ENCODE results near the gene GBA2. TPM values are rescaled to one million over a fixed set of nuclear protein-coding genes. Genes with fewer than 3 reads are reported as not detected.

GBA2 gene
- total RNA-seq, 1 donor from 2014 or later = 95.9 TPM

DNA sequence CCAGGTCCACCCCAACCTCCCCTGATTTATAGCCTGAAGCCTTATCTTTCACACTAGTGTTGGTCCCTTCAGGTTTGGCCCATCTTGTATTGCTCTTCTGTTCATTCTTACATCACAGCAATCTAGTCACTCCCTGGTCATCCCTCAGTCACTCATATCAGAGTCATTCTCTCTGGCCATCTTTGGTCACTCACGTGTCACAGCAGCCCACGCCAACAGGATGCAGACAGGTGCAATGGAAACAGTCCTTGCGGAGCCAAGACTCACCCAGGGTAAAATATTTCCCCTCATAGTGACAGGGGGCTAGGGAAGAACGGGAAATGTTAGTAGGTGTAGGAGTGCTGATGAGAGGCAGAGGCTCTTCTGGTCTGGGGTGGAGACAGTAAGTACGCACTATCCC, 4.4 kb upstream of the GBA2 start:
- Mint-ChIP-seq H3K9me3 (no peaks in the 10 kb centered on the region), H3K27ac (ENCODE audit: unreplicated experiment) (no peak overlapping the region), H3K36me3 (ENCODE audit: low read depth) (peaks cover 7% of the 10 kb centered on the region), H3K27me3 (ENCODE audit: low read depth) (no peaks in the 10 kb centered on the region), H3K4me1 (peaks cover 24% of the 10 kb centered on the region), H3K4me3 (peak overlapping the region; percentile 69)
- TF ChIP-seq, protein P1, sequence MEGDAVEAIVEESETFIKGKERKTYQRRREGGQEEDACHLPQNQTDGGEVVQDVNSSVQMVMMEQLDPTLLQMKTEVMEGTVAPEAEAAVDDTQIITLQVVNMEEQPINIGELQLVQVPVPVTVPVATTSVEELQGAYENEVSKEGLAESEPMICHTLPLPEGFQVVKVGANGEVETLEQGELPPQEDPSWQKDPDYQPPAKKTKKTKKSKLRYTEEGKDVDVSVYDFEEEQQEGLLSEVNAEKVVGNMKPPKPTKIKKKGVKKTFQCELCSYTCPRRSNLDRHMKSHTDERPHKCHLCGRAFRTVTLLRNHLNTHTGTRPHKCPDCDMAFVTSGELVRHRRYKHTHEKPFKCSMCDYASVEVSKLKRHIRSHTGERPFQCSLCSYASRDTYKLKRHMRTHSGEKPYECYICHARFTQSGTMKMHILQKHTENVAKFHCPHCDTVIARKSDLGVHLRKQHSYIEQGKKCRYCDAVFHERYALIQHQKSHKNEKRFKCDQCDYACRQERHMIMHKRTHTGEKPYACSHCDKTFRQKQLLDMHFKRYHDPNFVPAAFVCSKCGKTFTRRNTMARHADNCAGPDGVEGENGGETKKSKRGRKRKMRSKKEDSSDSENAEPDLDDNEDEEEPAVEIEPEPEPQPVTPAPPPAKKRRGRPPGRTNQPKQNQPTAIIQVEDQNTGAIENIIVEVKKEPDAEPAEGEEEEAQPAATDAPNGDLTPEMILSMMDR (conservative IDR thresholded peaks at IDR 0.05) = no peak
- DNase-seq (ENCODE audit: low read depth, low spot score) = no peak

GRCh38 chr9:35750256-35750531, 1.2 kb upstream of the GBA2 start:
- Mint-ChIP-seq H3K4me3 (peak overlapping the region; percentile 95), H3K36me3 (ENCODE audit: low read depth) (peaks cover 11% of the 10 kb centered on the region), H3K27me3 (ENCODE audit: low read depth) (no peaks in the 10 kb centered on the region), H3K4me1 (peaks cover 37% of the 10 kb centered on the region), H3K9me3 (no peaks in the 10 kb centered on the region), H3K27ac (ENCODE audit: unreplicated experiment) (no peak overlapping the region)
- DNase-seq (ENCODE audit: low read depth, low spot score) = no peak
- TF ChIP-seq, protein P1 (conservative IDR thresholded peaks at IDR 0.05) = no peak

DNA sequence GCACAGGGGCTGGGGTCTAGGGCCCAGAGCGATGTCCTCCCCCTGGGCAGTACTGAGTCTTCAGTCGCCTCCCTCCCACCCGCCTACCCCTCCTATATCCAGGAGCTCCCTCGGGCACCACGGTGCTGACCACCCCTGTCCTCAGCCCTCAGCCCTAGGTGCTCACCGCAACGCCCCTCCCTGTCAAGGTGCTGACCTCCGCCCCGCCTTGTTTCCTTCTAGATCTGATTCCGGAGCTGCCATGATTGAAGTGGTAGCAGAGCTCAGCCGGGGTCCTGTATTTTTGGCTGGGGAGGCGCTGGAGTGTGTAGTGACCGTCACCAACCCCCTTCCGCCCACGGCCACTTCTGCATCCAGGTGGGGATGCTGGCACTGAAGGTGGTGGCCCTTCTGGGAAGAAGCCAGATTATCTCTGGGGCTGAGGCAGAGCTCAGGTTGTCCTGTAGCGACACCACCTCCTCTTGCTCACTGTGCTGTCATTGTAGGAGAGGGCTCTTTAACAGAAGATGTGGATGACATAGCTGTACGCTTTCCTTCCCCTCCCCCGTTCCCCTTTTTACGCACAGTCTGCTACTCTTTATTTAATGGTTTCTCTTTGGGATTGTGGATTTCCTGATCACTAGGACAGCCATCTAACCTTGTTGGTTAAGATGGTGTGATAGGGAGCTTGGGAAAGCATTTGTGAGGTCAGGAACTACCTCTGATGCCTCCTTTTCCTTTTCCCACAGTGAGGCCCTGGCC, 657 bp upstream of the GBA2 start:
- peaks cover 37% of the 10 kb centered on the region for H3K4me1 Mint-ChIP-seq
- H3K27me3 Mint-ChIP-seq (ENCODE audit: low read depth) = no peaks in the 10 kb centered on the region
- no peaks in the 10 kb centered on the region for H3K9me3 Mint-ChIP-seq
- no peak overlapping the region for H3K27ac Mint-ChIP-seq (ENCODE audit: unreplicated experiment)
- peaks cover 11% of the 10 kb centered on the region for H3K36me3 Mint-ChIP-seq (ENCODE audit: low read depth)
- TF ChIP-seq, protein P1 (conservative IDR thresholded peaks at IDR 0.05) = no peak
- DNase-seq (ENCODE audit: low read depth, low spot score) = no peak
- H3K4me3 Mint-ChIP-seq = peak overlapping the region; percentile 95

- peaks cover 37% of the 10 kb centered on the region for H3K4me1 Mint-ChIP-seq
- no peaks in the 10 kb centered on the region for H3K9me3 Mint-ChIP-seq
- TF ChIP-seq, protein P1 (conservative IDR thresholded peaks at IDR 0.05) = no peak
- peak overlapping the region; percentile 78 for H3K27ac Mint-ChIP-seq (ENCODE audit: unreplicated experiment)
- peak overlapping the region; percentile 95 for H3K4me3 Mint-ChIP-seq
- H3K27me3 Mint-ChIP-seq (ENCODE audit: low read depth) = no peaks in the 10 kb centered on the region
- DNase-seq (ENCODE audit: low read depth, low spot score) = no peak
- peaks cover 11% of the 10 kb centered on the region for H3K36me3 Mint-ChIP-seq (ENCODE audit: low read depth)
Observed at GRCh38 chr9:35748242-35748857, 678 bp downstream of the GBA2 start.

DNA sequence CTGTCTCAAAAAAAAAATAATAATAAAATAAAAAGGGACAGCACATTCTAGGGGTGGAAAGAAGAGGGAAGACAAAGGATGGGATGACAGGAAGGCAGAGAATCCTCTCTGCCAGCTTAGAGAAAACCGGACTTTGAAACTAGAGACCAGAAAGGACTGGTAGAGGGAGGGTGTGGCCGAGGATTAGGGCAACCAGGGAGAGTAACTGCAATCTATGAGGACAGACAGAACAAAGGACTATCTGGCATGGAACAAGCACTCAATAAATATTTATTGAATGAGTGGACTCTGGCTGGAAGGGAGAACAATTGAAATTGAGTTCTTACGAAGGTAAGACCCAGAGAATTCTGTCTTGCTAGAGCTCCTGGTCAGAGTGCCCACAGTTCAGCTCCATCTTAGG, 2.4 kb downstream of the GBA2 start:
- peak overlapping the region; percentile 76 for H3K27ac Mint-ChIP-seq (ENCODE audit: unreplicated experiment)
- peaks cover 18% of the 10 kb centered on the region for H3K36me3 Mint-ChIP-seq (ENCODE audit: low read depth)
- H3K4me3 Mint-ChIP-seq = peak overlapping the region; percentile 95
- H3K27me3 Mint-ChIP-seq (ENCODE audit: low read depth) = no peaks in the 10 kb centered on the region
- TF ChIP-seq, protein P1 (conservative IDR thresholded peaks at IDR 0.05) = no peak
- H3K9me3 Mint-ChIP-seq = no peaks in the 10 kb centered on the region
- peaks cover 37% of the 10 kb centered on the region for H3K4me1 Mint-ChIP-seq
- DNase-seq (ENCODE audit: low read depth, low spot score) = no peak
